ENCODE results near the gene PEX7. TPM values are rescaled to one million over a fixed set of nuclear protein-coding genes. Genes with fewer than 3 reads are reported as not detected.

The PEX7 gene
- total RNA-seq, 1 experiment from 2014 or later = 8.1 TPM

DNA sequence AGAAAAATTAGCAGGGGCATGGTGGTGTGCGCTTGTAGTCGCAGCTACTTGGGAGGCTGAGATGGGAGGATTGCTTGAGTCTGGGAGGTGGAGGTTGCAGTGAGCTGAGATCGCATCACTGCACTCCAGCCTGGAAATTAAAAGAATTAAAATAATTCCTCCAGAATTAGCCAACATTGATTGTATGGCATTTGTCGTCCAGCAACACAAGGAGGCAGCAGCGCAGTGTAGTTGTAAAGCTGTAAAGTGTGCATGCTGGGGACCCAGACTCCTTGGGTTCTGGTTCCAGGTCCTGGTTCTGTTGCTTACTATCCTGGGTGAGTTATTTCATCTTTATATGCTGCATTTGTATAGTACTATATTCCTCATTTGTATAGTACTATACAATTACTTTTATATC is 41.4 kb downstream of the PEX7 start:
- CTCF ChIA-PET = interaction anchor here (1.2 kb wide), 1 partner anchor 213 kb away, joined by 3 read pairs; no protein-coding TSS in a partner anchor

More for the DNA sequence above, 41.4 kb downstream of the PEX7 start:
- ATAC-seq (no peak), DNase-seq (ENCODE audit: low read depth, low spot score) (no peak)
- H3K4me2 ChIP-seq (ENCODE audit: low read length) = no peak overlapping the region
- no TSS peak for BruUV-seq (replicated peaks)
- H3K9me2 ChIP-seq (ENCODE audit: insufficient read depth) = no peaks in the 10 kb centered on the region
- POLR2A ChIA-PET = no interaction called here
- no peaks in the 10 kb centered on the region for H3K4me1 ChIP-seq (ENCODE audit: control insufficient read depth in 1 of 2, insufficient read depth in 2 of 2, low read length in 2 of 2)
- no peak overlapping the region for H3K9ac ChIP-seq (ENCODE audit: low read length)
- no peaks in the 10 kb centered on the region for H3K9me3 ChIP-seq (ENCODE audit: control insufficient read depth in 1 of 2, insufficient read depth in 1 of 2, low read depth in 1 of 2, low read length in 2 of 2)
- H4K20me1 ChIP-seq (ENCODE audit: insufficient read depth) = no peaks in the 10 kb centered on the region
- intact Hi-C loops (cut with micrococcal nuclease) = no loop called here
- TF ChIP-seq CTCF (IDR thresholded peaks at IDR 0.05 in 2 of 3, conservative IDR thresholded peaks at IDR 0.05 in 1 of 3; ENCODE audit: borderline replicate concordance in 1 of 3, insufficient read depth in 1 of 3, low read depth in 2 of 3, low read length in 2 of 3) (0 out of 6 replicates have a peak, but pooled peaks of 2 of the 3 experiments have one; percentile 5 to 10), ZFX (IDR thresholded peaks at IDR 0.05) (no peak), RAD21 (IDR thresholded peaks at IDR 0.05; ENCODE audit: low read depth) (0 out of 2 replicates have a peak, but pooled peaks have one; percentile 23)
- TF ChIP-seq, protein P1, sequence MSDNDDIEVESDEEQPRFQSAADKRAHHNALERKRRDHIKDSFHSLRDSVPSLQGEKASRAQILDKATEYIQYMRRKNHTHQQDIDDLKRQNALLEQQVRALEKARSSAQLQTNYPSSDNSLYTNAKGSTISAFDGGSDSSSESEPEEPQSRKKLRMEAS (IDR thresholded peaks at IDR 0.05) = no peak
- H3K36me3 ChIP-seq (ENCODE audit: control insufficient read depth in 1 of 2, insufficient read depth in 2 of 2, low read length in 2 of 2) = no peaks in the 10 kb centered on the region
- no peaks in the 10 kb centered on the region for H3K79me2 ChIP-seq (ENCODE audit: insufficient read depth, low read length)
- no peak overlapping the region for H3K4me3 ChIP-seq (replicated peaks in 1 of 2; ENCODE audit: low read depth in 1 of 2, low read length in 2 of 2)
- RAD21 ChIA-PET (ENCODE audit: low non-redundant PET in 1 of 2, low total read pairs in 2 of 2, uncharacterized antibody in 2 of 2, unreplicated experiment in 2 of 2) = no interaction called here
- H3K27ac ChIP-seq (ENCODE audit: low read depth, low read length) = no peak overlapping the region
- no peaks in the 10 kb centered on the region for H3K27me3 ChIP-seq (ENCODE audit: insufficient read depth, low read length)
- no peak overlapping the region for H2AFZ ChIP-seq (ENCODE audit: low read depth, low read length, poor library complexity, severe bottlenecking)

Data from HCT116 (cell line).